ENCODE measurements around the gene CYP26B1. TPM values are rescaled to one million over a fixed set of nuclear protein-coding genes. Genes with fewer than 3 reads are reported as not detected.

The CYP26B1 gene
- total and polyA plus RNA-seq, 9 of the 15 experiments (the other 6 are each of a cell fraction or from before 2014, with no cell fraction given) = 0.01 to 0.13 (median 0.04) TPM; not detected in 6

DNA sequence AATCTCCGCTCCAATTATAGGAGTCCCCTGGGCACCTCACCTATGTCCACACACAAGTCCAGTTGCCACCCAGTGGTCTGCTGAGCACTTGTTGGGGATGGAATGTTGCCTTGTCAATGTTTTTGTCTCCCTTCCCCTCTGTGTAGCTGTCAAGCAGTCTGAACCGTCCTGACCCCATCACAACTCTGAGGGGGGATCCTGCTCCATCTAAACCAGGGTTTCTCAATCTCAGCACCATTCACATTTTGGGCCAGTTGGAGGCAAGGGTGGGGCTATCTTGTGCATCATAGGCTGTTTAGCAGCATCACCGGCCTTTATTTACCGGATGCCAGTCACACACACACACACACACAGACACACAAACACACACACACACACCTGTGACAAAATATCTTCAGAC is 53.0 kb downstream of the CYP26B1 start:
- no peak overlapping the region for H2AFZ ChIP-seq (ENCODE audit: low read depth, low read length)
- DNase-seq (ENCODE audit: extremely low read depth in 1 of 4, low spot score in 3 of 4) (no peak), FAIRE-seq (no peak), ATAC-seq (no peak)
- H3K36me3 ChIP-seq (ENCODE audit: control insufficient read depth, insufficient read depth, low read length) = no peaks in the 10 kb centered on the region
- no peak overlapping the region for H3K4me3 ChIP-seq
- POLR2A ChIA-PET = no interaction called here
- intact Hi-C loops (cut with micrococcal nuclease) = no loop called here
- H3K9me1 ChIP-seq (ENCODE audit: control insufficient read depth, insufficient read depth, low read length) = no peaks in the 10 kb centered on the region
- H3K9ac ChIP-seq (ENCODE audit: insufficient read depth in 1 of 2, low read depth in 2 of 2, low read length in 2 of 2) = no peak overlapping the region
- no peaks in the 10 kb centered on the region; a peak in 2 of 5 replicates for H3K4me1 ChIP-seq (replicated peaks in 1 of 2; ENCODE audit: control insufficient read depth in 2 of 2, insufficient read depth in 2 of 2, low read length in 2 of 2)
- TF ChIP-seq GATAD2A (IDR thresholded peaks at IDR 0.05) (no peak), C11orf30 (IDR thresholded peaks at IDR 0.05; ENCODE audit: low read depth) (no peak), FOXM1 (IDR thresholded peaks at IDR 0.05; ENCODE audit: low read depth) (no peak), FOXM1 (CRISPR knock-in tag; IDR thresholded peaks at IDR 0.05; ENCODE audit: low read depth) (no peak), CTCFL (IDR thresholded peaks at IDR 0.05; ENCODE audit: borderline replicate concordance, insufficient read depth, low read depth, low read length, poor library complexity, severe bottlenecking) (no peak), ZNF79 (CRISPR knock-in tag; IDR thresholded peaks at IDR 0.05; ENCODE audit: low read depth) (no peak), BCL6 (CRISPR knock-in tag; IDR thresholded peaks at IDR 0.05) (no peak), GABPB1 (CRISPR knock-in tag; IDR thresholded peaks at IDR 0.05) (no peak)
- no peaks in the 10 kb centered on the region for H3K9me3 ChIP-seq (replicated peaks; ENCODE audit: control insufficient read depth, insufficient read depth, low read depth, low read length)
- CTCF ChIA-PET (ENCODE audit: low intra/inter-chr PET ratio) = no interaction called here
- H3K79me2 ChIP-seq (ENCODE audit: control insufficient read depth, insufficient read depth, low read length) = no peaks in the 10 kb centered on the region
- H3K27ac ChIP-seq (ENCODE audit: extremely low read depth, low read depth, low read length) = no peak overlapping the region
- peaks cover 0 to 4% of the 10 kb centered on the region in 2 experiments; a peak in 3 of 5 replicates for H3K27me3 ChIP-seq (ENCODE audit: control insufficient read depth in 2 of 2, insufficient read depth in 2 of 2, low read length in 2 of 2)
- H3K4me2 ChIP-seq (ENCODE audit: insufficient read depth, low read length) = no peak overlapping the region
- no peaks in the 10 kb centered on the region for H4K20me1 ChIP-seq (replicated peaks; ENCODE audit: control insufficient read depth, insufficient read depth, low read length)
- no TSS peak for BruUV-seq (replicated peaks)
- WGBS (ENCODE audit: insufficient coverage, low coverage, missing lambda C conversion rate) = 15% methylated on average over 3 of the region's 4 CpGs
- in situ Hi-C loops (cut with MboI) = no loop called here
